Thyroid gland (tissue), 4 donors: ENCODE results near the gene EYA3.

Source experiments
- POLR2A ChIP-seq, 2 donors: fragments of 450-650 bp; IDR thresholded peaks; one replicate each; pipeline ENCODE4 v1.6.1; 2017; ENCODE audit warnings: antibody characterized with exemption in 2 of 2, mild to moderate bottlenecking in 2 of 2, moderate library complexity in 1 of 2
- TF ChIP-seq, protein P1 (sequence below), 6 experiments: fragments of 200-600 bp in 3 of 6; fragments of 450-650 bp in 3 of 6; sonication (generic) in 3 of 6; IDR thresholded peaks; one replicate each; pipeline ENCODE4 v1.5.1; 2016 to 2019; ENCODE audit warnings: antibody characterized with exemption in 6 of 6, mild to moderate bottlenecking in 2 of 6, inconsistent platforms in 1 of 6, moderate library complexity in 1 of 6

DNA sequence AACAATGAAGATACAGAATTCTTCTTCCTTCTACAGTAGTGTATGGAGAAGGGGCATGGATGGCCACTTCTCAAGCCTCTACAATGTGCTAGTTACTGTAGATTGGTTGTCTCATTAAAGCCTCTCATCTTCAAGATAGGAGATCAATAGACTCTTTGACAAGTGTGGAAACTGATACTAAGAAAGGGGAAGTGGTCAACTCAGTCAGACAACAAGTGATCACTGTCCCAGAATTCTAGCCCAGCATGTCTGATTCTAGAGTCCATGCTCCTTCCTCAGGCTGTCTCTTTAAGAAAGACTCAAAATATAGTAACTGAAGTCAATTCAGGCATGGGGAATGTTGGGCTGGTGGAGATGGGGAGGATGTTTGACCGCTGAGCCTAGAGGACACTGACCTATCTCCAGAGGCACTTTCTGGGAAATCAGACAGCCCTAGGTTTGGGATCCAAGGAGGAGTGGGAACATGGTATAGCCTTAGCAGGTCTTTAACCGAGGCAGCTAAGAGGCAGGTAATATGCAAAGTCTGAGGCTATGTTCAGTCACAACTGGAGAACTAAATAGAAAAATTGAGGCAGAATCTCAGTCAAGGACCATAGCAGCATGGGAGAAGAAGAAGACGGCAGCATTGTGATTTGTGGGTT lies 39.3 kb upstream of the EYA3 start:
- TF ChIP-seq POLR2A (IDR thresholded peaks at IDR 0.05) = no peak
- TF ChIP-seq, protein P1, sequence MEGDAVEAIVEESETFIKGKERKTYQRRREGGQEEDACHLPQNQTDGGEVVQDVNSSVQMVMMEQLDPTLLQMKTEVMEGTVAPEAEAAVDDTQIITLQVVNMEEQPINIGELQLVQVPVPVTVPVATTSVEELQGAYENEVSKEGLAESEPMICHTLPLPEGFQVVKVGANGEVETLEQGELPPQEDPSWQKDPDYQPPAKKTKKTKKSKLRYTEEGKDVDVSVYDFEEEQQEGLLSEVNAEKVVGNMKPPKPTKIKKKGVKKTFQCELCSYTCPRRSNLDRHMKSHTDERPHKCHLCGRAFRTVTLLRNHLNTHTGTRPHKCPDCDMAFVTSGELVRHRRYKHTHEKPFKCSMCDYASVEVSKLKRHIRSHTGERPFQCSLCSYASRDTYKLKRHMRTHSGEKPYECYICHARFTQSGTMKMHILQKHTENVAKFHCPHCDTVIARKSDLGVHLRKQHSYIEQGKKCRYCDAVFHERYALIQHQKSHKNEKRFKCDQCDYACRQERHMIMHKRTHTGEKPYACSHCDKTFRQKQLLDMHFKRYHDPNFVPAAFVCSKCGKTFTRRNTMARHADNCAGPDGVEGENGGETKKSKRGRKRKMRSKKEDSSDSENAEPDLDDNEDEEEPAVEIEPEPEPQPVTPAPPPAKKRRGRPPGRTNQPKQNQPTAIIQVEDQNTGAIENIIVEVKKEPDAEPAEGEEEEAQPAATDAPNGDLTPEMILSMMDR (IDR thresholded peaks at IDR 0.05) = no peak
